ENCODE measurements around the gene SOCS7. TPM values are rescaled to one million over a fixed set of nuclear protein-coding genes. Genes with fewer than 3 reads are reported as not detected.

Gene SOCS7
- polyA plus RNA-seq, 3 donors = 0.14 to 13.2 (median 0.15) TPM

DNA sequence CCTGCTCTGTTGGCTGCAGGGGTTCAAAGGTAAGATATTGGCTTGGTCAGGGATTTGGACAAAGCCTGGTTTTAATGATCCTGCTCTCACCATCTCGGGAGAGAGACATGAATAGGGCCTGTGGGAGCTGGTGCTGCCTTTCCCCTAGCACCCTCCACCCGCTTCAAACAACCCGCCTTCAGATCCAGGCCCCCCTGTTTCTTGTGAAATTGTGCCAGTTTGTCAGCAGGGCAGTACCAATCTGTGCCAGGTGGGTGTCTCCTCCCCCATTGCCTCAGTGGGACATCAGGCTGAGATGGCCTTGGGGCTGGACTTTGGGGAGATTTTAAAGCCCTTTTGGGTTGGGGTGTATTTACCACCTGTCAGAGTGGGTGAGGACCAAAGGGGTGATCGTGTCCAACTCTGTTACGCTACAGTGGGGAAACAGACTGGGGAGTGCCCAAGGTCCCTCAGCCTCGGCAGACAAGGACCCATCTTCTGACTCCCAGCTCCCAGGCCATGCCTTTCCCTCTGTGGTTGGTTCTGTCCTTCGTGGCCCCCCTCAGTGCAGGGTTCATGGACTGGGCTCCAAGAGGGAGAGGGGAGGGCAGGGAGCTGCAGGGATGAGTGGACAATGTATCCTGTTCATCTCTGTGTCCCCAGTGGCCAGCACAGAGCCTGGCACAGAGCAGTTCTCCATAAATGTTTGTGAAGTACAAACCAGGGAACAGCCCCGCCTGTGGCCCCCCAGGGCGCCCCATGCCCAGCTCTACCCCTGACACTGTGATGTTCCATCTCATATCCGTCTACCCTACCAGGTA lies 79.9 kb downstream of the SOCS7 start:
- H3K4me1 ChIP-seq (ENCODE audit: control insufficient read depth in 1 of 2, insufficient read depth in 2 of 2, low read length in 2 of 2) = peaks cover 16 to 21% of the 10 kb centered on the region in 2 donors
- no peak overlapping the region for H2AFZ ChIP-seq (ENCODE audit: insufficient read depth, low read depth, low read length, poor library complexity, severe bottlenecking)
- DNase-seq = no peak
- Mint-ChIP-seq H3K27ac (peak overlapping the region in 1 of 7 donors; percentile 70), H3K27me3 (ENCODE audit: low read depth in 3 of 3) (peaks cover 4 to 8% (median 5%) of the 10 kb centered on the region in 3 donors), H3K4me1 (peaks cover 27% of the 10 kb centered on the region), H3K4me3 (no peak overlapping the region), H3K36me3 (no peaks in the 10 kb centered on the region), H3K9me3 (no peaks in the 10 kb centered on the region)
- no peaks in the 10 kb centered on the region for H3K36me3 ChIP-seq (replicated peaks in 1 of 2; ENCODE audit: control insufficient read depth in 1 of 2, insufficient read depth in 2 of 2, low read length in 2 of 2)
- no peak overlapping the region for H3K9ac ChIP-seq (ENCODE audit: insufficient read depth, low read length, poor library complexity, severe bottlenecking)
- no peaks in the 10 kb centered on the region for H3K79me2 ChIP-seq (ENCODE audit: insufficient read depth, low read length)
- WGBS (ENCODE audit: insufficient coverage) = 98% methylated on average over 5 of the region's 10 CpGs
- no peak overlapping the region for H3K4me3 ChIP-seq (replicated peaks in 1 of 3; ENCODE audit: low read depth in 2 of 3, low read length in 3 of 3)
- H3K27ac ChIP-seq (ENCODE audit: low read depth in 1 of 2, low read length in 2 of 2) = no peak overlapping the region
- H4K20me1 ChIP-seq (ENCODE audit: insufficient read depth, low read length) = no peaks in the 10 kb centered on the region
- intact Hi-C loops (cut with micrococcal nuclease) = no loop called here
- TF ChIP-seq, protein P1, sequence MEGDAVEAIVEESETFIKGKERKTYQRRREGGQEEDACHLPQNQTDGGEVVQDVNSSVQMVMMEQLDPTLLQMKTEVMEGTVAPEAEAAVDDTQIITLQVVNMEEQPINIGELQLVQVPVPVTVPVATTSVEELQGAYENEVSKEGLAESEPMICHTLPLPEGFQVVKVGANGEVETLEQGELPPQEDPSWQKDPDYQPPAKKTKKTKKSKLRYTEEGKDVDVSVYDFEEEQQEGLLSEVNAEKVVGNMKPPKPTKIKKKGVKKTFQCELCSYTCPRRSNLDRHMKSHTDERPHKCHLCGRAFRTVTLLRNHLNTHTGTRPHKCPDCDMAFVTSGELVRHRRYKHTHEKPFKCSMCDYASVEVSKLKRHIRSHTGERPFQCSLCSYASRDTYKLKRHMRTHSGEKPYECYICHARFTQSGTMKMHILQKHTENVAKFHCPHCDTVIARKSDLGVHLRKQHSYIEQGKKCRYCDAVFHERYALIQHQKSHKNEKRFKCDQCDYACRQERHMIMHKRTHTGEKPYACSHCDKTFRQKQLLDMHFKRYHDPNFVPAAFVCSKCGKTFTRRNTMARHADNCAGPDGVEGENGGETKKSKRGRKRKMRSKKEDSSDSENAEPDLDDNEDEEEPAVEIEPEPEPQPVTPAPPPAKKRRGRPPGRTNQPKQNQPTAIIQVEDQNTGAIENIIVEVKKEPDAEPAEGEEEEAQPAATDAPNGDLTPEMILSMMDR (IDR thresholded peaks at IDR 0.05) = no peak
- peaks cover 0 to 5% of the 10 kb centered on the region in 2 donors for H3K27me3 ChIP-seq (ENCODE audit: control insufficient read depth in 2 of 2, insufficient read depth in 2 of 2, low read length in 2 of 2)
- no peaks in the 10 kb centered on the region for H3K9me3 ChIP-seq (replicated peaks in 1 of 2; ENCODE audit: control insufficient read depth in 1 of 2, insufficient read depth in 1 of 2, low read length in 2 of 2)
- no peak overlapping the region for H3K4me2 ChIP-seq (replicated peaks; ENCODE audit: extremely low read depth, low read length, poor library complexity, severe bottlenecking)

- Mint-ChIP-seq H3K4me3 (no peak overlapping the region), H3K4me1 (peaks cover 12% of the 10 kb centered on the region), H3K9me3 (no peaks in the 10 kb centered on the region), H3K36me3 (no peaks in the 10 kb centered on the region), H3K27me3 (ENCODE audit: low read depth in 3 of 3) (peaks cover under 1 to 6% (median 2%) of the 10 kb centered on the region in 3 donors), H3K27ac (no peak overlapping the region)
- no peak overlapping the region for H3K9ac ChIP-seq (ENCODE audit: insufficient read depth, low read length, poor library complexity, severe bottlenecking)
- intact Hi-C loops (cut with micrococcal nuclease) = no loop called here
- no peak overlapping the region for H2AFZ ChIP-seq (ENCODE audit: insufficient read depth, low read depth, low read length, poor library complexity, severe bottlenecking)
- DNase-seq = no peak
- no peaks in the 10 kb centered on the region for H3K9me3 ChIP-seq (replicated peaks in 1 of 2; ENCODE audit: control insufficient read depth in 1 of 2, insufficient read depth in 1 of 2, low read length in 2 of 2)
- H3K79me2 ChIP-seq (ENCODE audit: insufficient read depth, low read length) = no peaks in the 10 kb centered on the region
- H3K36me3 ChIP-seq (replicated peaks in 1 of 2; ENCODE audit: control insufficient read depth in 1 of 2, insufficient read depth in 2 of 2, low read length in 2 of 2) = no peaks in the 10 kb centered on the region
- peaks cover 2 to 4% of the 10 kb centered on the region in 2 donors for H3K4me1 ChIP-seq (ENCODE audit: control insufficient read depth in 1 of 2, insufficient read depth in 2 of 2, low read length in 2 of 2)
- H4K20me1 ChIP-seq (ENCODE audit: insufficient read depth, low read length) = no peaks in the 10 kb centered on the region
- WGBS (ENCODE audit: insufficient coverage) = 91% methylated on average over 20 of the region's 21 CpGs
- H3K4me3 ChIP-seq (replicated peaks in 1 of 3; ENCODE audit: low read depth in 2 of 3, low read length in 3 of 3) = no peak overlapping the region
- no peak overlapping the region for H3K27ac ChIP-seq (ENCODE audit: low read depth in 1 of 2, low read length in 2 of 2)
- H3K27me3 ChIP-seq (ENCODE audit: control insufficient read depth in 2 of 2, insufficient read depth in 2 of 2, low read length in 2 of 2) = peaks cover 0 to 2% of the 10 kb centered on the region in 2 donors
- H3K4me2 ChIP-seq (replicated peaks; ENCODE audit: extremely low read depth, low read length, poor library complexity, severe bottlenecking) = no peak overlapping the region
- TF ChIP-seq, protein P1 (IDR thresholded peaks at IDR 0.05) = no peak
Observed at GRCh38 chr17:38434178-38434665, 82.6 kb downstream of the SOCS7 start.
